GM21381 (cell line): ENCODE data around the gene ANKK1.

Experiments used
- ATAC-seq: cut with Tn5 transposase; IDR thresholded peaks from one replicate; pipeline ENCODE4 v1.9.1; 2021; ENCODE audit warnings: mild to moderate bottlenecking, moderate library complexity; ENCODE audit not compliant: unreplicated experiment

The ANKK1 gene

GRCh38 chr11:113387605-113388211, at the start of gene ANKK1:
Gene ANKK1 (plus strand): TSS chr11:113387779. CDS start chr11:113387885, 106 bp downstream.
- no peak for ATAC-seq

- no peak for ATAC-seq
Observed at GRCh38 chr11:113338730-113339129, 48.8 kb upstream of the ANKK1 start.

GRCh38 chr11:113339929-113340589, 47.5 kb upstream of the ANKK1 start:
- no peak for ATAC-seq

DNA sequence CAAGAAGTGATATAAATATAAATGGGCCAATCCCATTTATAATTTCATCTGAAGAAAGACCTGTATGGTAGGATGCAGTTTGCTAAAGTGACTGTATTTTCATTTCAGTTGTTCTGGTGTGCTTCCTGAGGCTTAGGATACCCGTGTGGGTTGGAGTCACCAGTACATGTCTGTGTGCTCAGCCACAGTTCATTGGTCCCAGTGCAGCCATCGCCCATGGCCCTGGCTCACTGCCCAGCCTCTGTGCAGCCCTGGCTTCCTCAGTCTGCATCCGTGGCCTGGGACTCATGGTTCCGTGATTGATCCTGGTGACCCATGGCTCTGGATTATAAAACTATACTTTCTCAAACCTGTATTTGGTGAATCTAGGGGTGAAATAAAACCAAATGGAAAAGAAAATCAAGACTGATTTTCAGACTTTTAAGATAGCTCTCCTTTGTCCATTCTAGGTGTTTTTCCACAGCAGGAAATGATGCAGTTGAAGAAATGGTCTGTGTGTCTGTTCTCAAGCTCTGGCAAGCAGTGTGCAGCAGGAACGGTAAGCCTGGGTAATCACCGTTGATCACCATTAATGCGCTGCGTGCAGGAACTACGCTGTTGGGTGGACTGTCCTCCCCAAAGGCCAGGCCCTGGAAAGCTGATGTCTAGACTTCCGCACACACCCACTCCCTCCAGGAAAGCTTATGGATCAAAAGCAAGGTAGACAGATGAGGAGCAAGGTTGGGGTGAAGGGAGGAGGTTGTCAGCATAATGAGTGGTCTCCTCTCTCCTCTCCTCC, 46.0 kb upstream of the ANKK1 start:
- ATAC-seq = no peak

DNA sequence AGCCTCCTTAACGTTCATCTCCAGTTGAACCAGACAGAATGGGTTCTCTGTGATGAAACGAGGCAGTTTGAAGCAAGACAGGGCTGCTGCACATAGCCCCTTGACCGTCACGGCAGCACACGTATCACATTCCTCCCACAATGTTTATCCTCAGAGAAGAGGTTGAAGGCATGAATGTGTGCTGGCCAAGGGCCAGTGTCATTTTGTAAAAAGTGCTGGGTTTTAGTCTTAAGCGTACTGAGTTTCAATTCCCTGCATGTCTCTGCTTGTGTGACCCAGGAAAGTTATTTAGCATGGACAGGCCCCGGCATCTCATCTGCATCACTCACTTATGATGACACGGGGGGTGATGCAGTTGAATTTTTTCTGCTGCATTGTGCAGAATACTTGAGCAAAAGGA, 41.6 kb upstream of the ANKK1 start:
- ATAC-seq = no peak

GRCh38 chr11:113349528-113349927, 38.1 kb upstream of the ANKK1 start:
- ATAC-seq = no peak

DNA sequence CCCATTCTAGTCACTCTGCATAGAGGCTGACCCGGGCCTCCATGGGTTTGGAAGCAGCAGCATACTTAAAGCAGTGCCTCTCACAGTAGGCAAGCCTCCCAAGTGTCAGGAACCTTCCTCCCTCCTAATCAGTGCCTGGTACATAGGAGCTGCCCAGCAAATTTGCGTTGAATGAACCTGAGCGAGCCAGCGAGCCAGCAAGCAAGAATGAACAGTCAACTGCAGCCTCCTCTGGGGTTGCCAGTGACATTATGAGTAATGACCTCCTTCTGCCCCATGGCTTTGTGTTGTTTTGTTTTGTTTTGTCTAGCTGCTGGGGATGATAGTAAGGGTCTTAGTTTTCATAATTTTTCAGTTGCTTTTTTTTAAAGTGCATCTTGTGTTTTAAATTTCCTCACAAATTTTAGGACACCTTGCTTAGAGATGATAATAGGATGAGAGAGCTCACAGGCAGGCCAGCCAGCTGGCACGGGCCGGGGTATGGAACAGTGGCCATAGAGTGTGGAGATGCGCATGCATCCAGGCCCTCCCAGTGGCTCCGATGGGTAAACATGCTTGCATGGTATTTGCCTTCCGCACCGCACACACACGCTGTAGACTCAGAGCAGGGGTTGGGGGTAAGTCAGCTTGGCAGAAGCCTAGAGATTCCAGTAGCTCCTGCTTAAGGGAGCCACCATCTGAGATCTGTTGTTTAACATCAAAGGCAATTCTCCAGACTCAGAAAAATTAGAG, 37.1 kb upstream of the ANKK1 start:
- ATAC-seq = no peak

GRCh38 chr11:113351068-113351450, 36.5 kb upstream of the ANKK1 start:
- ATAC-seq = no peak

- no peak for ATAC-seq
Observed at GRCh38 chr11:113351480-113351879, 36.1 kb upstream of the ANKK1 start.

DNA sequence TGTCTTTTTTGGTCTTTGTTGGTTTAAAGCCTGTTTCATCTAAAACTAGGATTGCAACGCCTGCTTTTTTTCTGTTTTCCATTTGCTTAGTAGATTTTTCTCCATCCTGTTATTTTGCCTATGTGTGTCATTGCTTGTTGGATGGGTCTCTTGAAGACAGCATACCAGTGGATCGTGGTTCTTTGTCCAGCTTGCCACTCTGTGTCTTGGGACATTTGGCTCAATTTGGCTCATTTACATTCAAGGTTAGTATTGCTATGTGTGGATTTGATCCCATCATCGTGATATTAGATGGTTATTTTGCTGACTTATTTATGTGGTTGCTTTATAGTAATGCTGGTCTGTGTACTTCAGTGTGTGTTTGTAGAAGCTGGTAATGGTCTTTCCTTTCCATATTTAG, 31.4 kb upstream of the ANKK1 start:
- no peak for ATAC-seq

DNA sequence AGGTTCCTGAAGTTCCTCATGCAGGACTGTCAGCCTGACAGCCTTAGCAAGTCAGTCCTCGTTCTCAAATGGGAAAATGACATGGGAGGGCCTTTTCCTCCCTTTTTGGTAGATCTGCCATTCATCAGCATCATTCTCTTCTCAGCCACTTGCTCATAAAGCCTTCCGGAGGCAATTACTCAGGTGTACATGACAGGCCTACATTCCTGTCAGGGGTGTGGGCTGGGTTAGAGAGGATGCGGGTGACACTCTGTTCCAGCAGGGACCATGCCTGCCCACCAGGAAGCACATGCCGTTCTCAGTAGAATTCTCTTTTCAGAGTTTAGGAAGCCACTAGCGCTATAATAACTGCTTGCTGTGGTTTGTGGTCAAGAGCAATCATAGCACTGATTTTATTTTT, 24.2 kb upstream of the ANKK1 start:
- ATAC-seq = no peak

DNA sequence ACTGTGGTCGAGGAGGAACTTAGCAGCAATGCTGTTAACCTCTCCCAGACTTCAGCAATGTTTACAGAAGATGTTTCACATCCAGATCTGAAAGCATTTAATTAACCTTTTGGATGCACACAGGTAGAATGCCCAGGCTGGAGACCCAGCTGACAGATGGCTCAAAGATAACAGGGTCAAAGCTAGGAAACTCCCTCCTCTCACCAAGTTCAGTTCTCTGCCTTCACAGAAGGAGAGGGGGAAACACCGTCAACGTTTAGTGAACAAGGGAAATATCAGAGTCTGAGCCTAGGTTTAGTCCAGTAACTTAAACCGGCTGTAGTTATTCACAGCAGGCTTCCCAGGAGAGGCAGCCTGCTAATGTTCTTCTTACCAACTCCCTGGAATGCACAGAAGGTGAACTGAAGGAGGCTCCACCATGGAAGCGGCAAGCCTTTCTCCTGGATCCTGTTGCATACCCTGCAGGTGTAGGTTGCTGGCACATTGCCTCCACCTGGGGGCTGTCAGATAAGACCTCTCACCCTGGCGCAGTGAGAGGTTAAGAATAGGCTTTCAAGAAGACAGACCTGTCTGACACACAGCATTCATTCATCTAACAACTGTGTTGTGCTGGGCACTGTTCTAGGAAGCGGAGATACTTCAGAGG, 23.5 kb upstream of the ANKK1 start:
- no peak for ATAC-seq

- ATAC-seq = no peak
Observed at GRCh38 chr11:113365895-113366294, 21.7 kb upstream of the ANKK1 start.

DNA sequence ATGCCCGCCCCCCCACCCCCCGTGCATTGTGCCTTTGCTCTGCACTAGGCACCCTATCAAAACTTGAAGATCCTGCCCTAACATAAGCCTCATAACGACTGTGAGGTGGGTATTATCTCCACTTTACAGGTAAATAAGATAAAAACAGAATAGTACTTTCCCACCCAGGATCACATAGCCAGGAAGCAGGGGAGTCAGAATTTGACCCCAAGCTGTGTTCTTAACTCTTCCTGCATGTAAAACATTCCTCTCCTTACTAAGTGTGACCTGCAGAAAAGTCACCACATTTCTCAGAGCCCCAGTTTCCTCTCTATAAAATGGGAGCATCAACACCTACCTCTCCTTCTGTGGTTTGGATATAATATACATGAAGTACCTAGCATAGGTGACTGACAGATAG, 18.2 kb upstream of the ANKK1 start:
- ATAC-seq = no peak

DNA sequence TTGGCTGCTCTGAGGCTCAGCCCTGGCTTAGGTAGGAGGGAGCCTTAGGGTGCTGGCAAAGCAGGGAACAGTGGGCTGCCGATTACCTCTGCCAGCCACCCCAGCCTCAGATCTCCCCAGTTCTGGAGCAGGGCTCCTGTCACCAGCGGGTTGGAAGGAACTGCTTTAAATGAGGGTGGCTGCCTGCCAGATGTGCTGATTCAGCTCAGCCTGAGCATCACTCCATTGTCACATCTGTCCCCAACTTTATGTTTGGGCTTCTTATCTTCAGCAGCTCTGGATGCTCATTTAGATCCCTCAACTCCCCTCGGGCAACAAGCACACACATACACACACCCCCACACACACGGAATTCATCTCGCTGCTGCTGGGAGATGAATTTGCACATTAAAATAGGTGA, 16.9 kb upstream of the ANKK1 start:
- ATAC-seq = no peak

- no peak for ATAC-seq
Observed at GRCh38 chr11:113372309-113372708, 15.3 kb upstream of the ANKK1 start.

GRCh38 chr11:113373306-113373705, 14.3 kb upstream of the ANKK1 start:
- no peak for ATAC-seq

GRCh38 chr11:113373981-113374560, 13.5 kb upstream of the ANKK1 start:
- no peak for ATAC-seq

DNA sequence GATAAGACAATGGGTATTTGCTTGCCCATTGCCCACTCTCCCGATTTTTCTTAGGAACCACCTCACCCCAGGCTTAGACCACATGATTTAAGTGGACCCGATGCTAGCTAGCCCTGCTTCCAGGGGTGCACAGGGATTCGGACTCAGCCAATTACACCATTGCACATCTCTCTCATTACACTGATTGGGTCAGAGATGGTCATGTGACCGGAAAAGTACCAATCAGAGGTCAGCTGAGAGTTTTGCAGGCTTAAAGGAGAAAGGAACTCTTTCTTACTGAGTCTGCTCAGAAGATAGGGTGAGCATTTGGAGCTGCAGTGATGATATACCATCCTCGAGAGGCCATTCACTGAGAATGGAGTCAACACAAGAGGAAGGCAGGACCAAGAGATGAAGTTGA, 12.2 kb upstream of the ANKK1 start:
- no peak for ATAC-seq

DNA sequence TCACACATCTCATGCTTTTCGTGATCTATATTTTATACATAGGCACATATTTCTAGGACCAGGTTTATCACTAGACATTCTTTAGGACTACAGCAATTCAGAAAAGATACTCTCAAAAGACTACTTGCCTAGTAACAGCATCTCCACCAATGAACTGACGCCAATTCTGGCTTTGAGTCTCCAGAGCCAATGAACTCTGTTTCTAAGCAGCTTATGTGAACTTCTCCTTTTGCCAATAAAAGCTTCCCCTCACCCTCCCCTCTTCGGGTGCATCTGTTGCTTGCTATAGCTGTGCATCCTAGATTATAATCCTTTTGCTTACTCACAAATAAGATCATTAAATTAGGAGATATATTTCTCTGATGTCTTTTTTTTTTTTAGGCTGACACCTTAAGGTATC, 11.4 kb upstream of the ANKK1 start:
- no peak for ATAC-seq
